AG09319 (cell line): ENCODE measurements around the gene FXYD1.

Experiments
- DNase-seq: peaks from one replicate; pipeline ENCODE4 v3.0.0-alpha.2; 2010; ENCODE audit warnings: low read depth; ENCODE audit errors: extremely low read depth
- TF ChIP-seq, protein P1 (sequence below): IDR thresholded peaks from 2 replicates; pipeline ENCODE4 v1.5.1; 2011; ENCODE audit warnings: low read depth, mild to moderate bottlenecking, inconsistent platforms, low read length, moderate library complexity

FXYD1 gene

DNA sequence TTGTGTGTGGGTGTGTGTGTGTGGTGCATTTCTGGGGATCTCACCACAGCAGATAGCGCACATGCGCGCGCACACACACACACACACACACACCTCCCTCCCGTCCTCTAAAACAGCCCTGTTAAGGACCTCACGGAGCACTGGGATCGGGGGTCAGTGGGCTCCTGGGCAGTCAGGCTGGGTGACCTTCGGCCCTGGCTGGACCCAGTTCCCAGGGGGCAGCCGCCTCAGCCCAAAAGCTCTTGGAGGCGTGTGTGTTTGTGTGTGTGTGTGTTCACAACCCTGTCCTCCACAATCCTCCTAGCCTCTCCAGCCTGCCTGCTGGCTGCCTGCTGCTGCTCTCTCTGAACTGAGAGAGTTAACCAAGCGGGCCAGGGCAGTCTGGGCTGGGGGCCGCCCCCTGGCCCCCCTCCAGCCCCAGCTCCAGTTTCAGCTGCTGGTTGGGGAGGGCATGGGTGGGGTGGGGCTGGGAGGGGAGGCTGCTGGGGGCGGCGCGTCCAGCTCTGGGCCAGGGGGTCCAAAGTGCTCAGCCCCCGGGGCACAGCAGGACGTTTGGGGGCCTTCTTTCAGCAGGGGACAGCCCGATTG lies at the start of gene FXYD1:
Gene FXYD1, plus strand, starts transcription at position 520 of the 588 bp plus-strand sequence. CDS start 1,256 bp downstream, outside the sequence.
- TF ChIP-seq, protein P1, sequence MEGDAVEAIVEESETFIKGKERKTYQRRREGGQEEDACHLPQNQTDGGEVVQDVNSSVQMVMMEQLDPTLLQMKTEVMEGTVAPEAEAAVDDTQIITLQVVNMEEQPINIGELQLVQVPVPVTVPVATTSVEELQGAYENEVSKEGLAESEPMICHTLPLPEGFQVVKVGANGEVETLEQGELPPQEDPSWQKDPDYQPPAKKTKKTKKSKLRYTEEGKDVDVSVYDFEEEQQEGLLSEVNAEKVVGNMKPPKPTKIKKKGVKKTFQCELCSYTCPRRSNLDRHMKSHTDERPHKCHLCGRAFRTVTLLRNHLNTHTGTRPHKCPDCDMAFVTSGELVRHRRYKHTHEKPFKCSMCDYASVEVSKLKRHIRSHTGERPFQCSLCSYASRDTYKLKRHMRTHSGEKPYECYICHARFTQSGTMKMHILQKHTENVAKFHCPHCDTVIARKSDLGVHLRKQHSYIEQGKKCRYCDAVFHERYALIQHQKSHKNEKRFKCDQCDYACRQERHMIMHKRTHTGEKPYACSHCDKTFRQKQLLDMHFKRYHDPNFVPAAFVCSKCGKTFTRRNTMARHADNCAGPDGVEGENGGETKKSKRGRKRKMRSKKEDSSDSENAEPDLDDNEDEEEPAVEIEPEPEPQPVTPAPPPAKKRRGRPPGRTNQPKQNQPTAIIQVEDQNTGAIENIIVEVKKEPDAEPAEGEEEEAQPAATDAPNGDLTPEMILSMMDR, result no peak
- DNase-seq, result no peak

DNA sequence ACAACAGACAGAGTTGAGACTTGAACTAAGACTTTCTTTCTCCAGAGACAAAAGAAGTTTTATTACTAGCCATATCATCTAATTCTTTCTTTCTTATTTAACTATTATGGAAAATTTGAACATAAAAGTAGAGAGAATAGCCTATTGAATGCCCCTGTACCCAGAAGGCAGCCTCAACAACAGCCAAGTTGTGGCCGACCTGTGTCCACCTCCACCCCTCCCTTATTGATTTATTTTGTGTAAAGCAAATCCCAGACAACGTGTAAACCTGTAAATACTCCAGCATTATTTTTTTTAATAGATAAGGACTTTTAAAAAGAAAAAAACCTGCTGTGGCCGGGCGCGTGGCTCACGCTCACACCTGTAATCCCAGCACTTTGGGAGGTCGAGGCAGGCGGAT lies 49.1 kb upstream of the FXYD1 start:
- TF ChIP-seq, protein P1, result no peak
- DNase-seq, result no peak

DNA sequence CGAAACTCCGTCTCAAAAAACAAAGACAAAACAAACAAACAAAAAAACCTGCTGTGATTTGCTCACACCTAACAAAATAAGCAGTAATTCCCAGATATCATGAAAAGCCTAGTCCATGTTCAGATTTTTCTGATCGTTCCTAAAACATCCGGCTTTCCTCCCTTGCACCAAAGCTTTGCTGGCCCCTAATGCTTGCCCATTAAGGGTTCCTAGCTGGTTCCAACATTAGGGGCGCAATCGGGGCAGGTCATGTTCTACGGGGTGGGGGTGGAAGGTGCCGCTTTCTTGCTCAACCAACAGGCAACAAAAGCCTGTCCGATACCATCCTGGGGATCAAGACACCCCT lies 48.5 kb upstream of the FXYD1 start:
- DNase-seq, result no peak
- TF ChIP-seq, protein P1, result no peak

DNA sequence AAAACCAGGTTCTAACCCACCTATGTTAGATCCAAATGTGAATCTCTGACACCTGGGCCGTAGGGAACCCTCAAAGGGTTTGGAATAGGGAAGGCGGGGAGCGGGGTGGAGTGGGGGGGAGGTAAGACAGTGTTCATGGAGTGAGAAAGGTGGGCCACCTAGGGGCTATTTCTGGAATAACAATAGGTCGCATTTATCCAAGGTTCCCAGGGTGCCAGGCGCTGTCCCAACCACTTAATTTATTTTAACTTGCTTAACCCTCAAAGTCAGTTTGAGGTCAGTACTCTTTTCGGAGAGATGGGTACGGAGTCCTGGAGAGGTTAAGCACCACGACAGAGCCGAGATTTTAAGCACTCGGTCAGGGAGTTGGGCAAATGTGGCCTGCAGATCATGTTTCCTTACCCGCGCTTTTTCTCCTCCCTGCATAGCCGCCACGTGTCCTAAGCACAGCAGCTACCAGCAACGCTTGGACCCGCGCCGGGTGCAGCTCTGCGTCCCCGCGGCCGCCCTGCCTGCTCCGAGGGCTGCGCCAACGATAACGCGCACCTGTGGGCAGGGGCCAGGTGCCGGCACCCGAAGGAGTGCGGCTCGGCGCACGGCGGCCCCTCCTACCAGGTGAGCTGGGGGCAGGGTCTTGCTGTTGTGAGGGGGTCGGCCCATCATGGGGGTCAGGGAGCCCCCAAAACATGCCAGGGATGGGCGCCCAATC lies 48.0 kb upstream of the FXYD1 start:
- no peak for DNase-seq
- TF ChIP-seq, protein P1, result peak; percentile 61

DNA sequence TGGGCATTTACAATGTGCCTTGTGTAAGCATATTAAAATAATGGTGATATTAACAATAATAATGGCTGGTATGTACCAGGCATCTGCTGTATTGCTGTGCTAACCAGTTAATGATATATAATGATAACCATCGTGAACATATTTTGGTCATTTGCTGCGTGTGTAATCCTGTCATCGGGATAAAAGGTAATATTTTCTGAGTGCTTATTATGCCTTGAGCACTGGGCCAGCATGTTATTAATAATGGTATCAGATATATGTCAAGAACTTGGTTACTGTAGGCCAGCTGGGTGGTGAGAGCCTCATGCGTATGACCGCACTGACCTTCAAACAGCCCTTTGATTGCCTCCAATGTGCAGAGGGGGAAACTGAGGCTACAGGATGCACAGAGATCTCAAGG lies 45.2 kb upstream of the FXYD1 start:
- TF ChIP-seq, protein P1, result no peak

DNA sequence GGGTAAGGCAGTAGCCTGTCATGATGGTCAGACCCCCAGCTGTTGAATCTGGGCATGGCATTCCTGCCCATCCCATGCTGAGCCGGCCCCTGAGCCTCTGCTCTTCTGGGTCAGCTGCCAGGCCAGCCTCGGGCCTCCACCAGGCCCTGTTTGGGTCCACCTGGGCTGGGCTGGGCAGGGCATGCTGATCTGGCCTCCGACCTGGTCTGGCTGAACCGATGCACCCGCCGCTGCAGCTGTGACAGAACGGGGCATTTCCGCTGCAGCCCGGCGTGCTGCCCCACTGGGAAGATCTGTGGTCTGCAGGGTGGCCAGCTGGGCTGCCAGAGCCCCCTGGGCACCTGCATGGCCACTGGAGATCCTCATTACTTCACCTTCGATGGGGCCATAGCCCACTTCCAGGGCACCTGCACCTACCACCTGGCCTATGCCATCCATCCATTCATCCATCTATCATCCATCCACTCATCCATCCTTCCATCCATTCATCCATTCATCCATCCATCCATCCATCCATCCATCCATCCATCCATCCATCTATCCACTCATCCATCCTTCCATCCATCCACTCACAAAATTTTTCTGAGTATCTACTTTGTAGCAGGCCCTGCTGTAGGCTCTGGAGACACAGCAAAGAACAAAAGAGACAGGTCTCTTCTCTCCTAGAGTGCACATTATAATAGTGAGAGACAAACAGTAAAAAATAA lies 44.5 kb upstream of the FXYD1 start:
- TF ChIP-seq, protein P1, result no peak
- no peak for DNase-seq

More for the DNA sequence above, 45.2 kb upstream of the FXYD1 start:
- no peak for DNase-seq

DNA sequence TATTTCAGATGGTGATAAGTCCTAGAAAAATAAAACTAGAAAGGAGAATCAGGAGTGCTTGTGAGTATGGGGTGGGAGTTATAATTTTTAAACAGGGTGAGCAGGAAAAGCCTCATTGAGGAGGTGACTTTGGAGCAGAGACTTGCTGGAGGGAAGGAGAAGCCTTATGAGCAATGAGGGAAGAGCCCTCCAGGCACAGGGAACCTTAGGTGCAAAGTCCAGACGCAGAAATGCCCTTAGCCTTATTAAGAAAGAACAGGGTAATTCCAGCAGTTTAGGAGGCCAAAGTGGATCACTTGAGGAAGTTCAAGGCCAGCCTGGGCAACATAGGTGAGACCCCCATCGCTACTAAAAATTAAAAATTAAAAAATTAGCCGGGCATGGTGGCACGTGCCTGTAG lies 44.0 kb upstream of the FXYD1 start:
- no peak for DNase-seq
- TF ChIP-seq, protein P1, result no peak
